GM12878 (cell line): ENCODE results near the gene ME2. TPM values are rescaled to one million over a fixed set of nuclear protein-coding genes. Genes with fewer than 3 reads are reported as not detected.

ENCODE experiments used
- ATAC-seq: fragments of 200-7000 bp; cut with Tn5 transposase; 3 replicates; pipeline ENCODE4 v1.9.1; 2020; ENCODE audit warnings: mild to moderate bottlenecking, moderate library complexity
- BruUV-seq: library from RNA; stranded (reverse); fragments of 400-500 nt; replicated peaks from 2 replicates; lab custom pipeline; 2021; lab: Mats Ljungman, UMichigan
- CTCF ChIA-PET: fragments of 300-600 bp; sonication (Branson Sonifier 250); formaldehyde crosslinking; extraction: SDS; loops from one replicate; lab custom pipeline; 2021; ENCODE audit warnings: inconsistent platforms; lab: Yijun Ruan, JAX
- POLR2A ChIA-PET: fragments of 350-600 bp; formaldehyde crosslinking; extraction: SDS; loops from one replicate; lab custom pipeline; 2021; ENCODE audit warnings: inconsistent platforms; lab: Charles Lee
- RAD21 ChIA-PET: fragments of 300-600 bp; sonication (Branson Sonifier 250); formaldehyde crosslinking; loops from one replicate; lab custom pipeline; 2023; ENCODE audit warnings: antibody characterized with exemption; ENCODE audit not compliant: unreplicated experiment; lab: Charles Lee
- SMC1A ChIA-PET: fragments of 300-600 bp; sonication (Branson Sonifier 250); formaldehyde crosslinking; loops from one replicate; lab custom pipeline; 2023; ENCODE audit not compliant: unreplicated experiment, uncharacterized antibody; lab: Charles Lee
- DNase-seq: peaks from one replicate; pipeline ENCODE4 v3.0.0-alpha.2; 2011; ENCODE audit warnings: low read depth, low spot score
- FAIRE-seq: peaks from 3 replicates; lab custom pipeline; 2011; peaks lifted over from hg19 to GRCh38; lab: Jason Lieb, UNC
- H2AFZ ChIP-seq: 2 replicates; pipeline ENCODE4 v1.6.0; 2011; ENCODE audit warnings: low read depth, low read length, control low read depth; ENCODE audit not compliant: control insufficient read depth
- H3K27ac ChIP-seq: 2 replicates; pipeline ENCODE4 v1.5.1; 2011; ENCODE audit warnings: control low read depth; ENCODE audit not compliant: control insufficient read depth, insufficient read depth
- H3K27me3 ChIP-seq, 2 experiments: replicated peaks in 1 of 2; 2 replicates each; pipeline versions ENCODE4 v1.6.0 to v1.6.1; 2011; ENCODE audit warnings: low read length in 1 of 2; ENCODE audit not compliant: control insufficient read depth in 2 of 2, insufficient read depth in 2 of 2
- H3K36me3 ChIP-seq, 2 experiments: 2 replicates each; pipeline ENCODE4 v1.5.1; 2011; ENCODE audit warnings: low read length in 1 of 2; ENCODE audit not compliant: control insufficient read depth in 2 of 2, insufficient read depth in 2 of 2
- H3K4me1 ChIP-seq: 2 replicates; pipeline ENCODE4 v1.6.1; 2011; ENCODE audit warnings: mild to moderate bottlenecking, low read length, moderate library complexity, mixed read lengths; ENCODE audit not compliant: control insufficient read depth, insufficient read depth
- H3K4me2 ChIP-seq: 2 replicates; pipeline ENCODE4 v1.6.0; 2011; ENCODE audit warnings: control low read depth; ENCODE audit not compliant: control insufficient read depth, insufficient read depth
- H3K4me3 ChIP-seq: fragments of 200-600 bp; sonication (generic); 2 replicates; pipeline ENCODE4 v1.5.1; 2016
- H3K79me2 ChIP-seq: 2 replicates; pipeline ENCODE4 v1.6.0; 2011; ENCODE audit warnings: low read length; ENCODE audit not compliant: control insufficient read depth, insufficient read depth
- H3K9ac ChIP-seq: 2 replicates; pipeline ENCODE4 v1.8.0; 2011; ENCODE audit warnings: low read length, control low read depth, mixed read lengths; ENCODE audit not compliant: control insufficient read depth, insufficient read depth
- H3K9me3 ChIP-seq: replicated peaks from 3 replicates; pipeline ENCODE4 v1.5.1; 2011; ENCODE audit warnings: mild to moderate bottlenecking, low read length; ENCODE audit not compliant: control insufficient read depth, insufficient read depth
- H4K20me1 ChIP-seq: 2 replicates; pipeline ENCODE4 v1.6.0; 2011; ENCODE audit not compliant: control insufficient read depth, insufficient read depth
- E4F1 ChIP-seq: fragments of 450-650 bp; IDR thresholded peaks from 2 replicates; pipeline ENCODE4 v1.6.1; 2018; ENCODE audit warnings: borderline replicate concordance, mild to moderate bottlenecking; ENCODE audit not compliant: partially characterized antibody
- IKZF1 ChIP-seq: fragments of 450-650 bp; conservative IDR thresholded peaks from 2 replicates; pipeline ENCODE4 v1.6.1; 2017; ENCODE audit warnings: antibody characterized with exemption, mild to moderate bottlenecking
- IRF4 ChIP-seq: IDR thresholded peaks from 2 replicates; pipeline ENCODE4 v1.6.1; 2011; ENCODE audit warnings: low read depth, low read length
- MLLT1 ChIP-seq: fragments of 450-650 bp; IDR thresholded peaks from 2 replicates; pipeline ENCODE4 v1.6.1; 2016; ENCODE audit warnings: mild to moderate bottlenecking
- MTA2 ChIP-seq: fragments of 450-650 bp; IDR thresholded peaks from 2 replicates; pipeline ENCODE4 v1.6.1; 2016; ENCODE audit warnings: low read depth, mild to moderate bottlenecking, moderate library complexity
- NBN ChIP-seq: fragments of 450-650 bp; IDR thresholded peaks from 2 replicates; pipeline ENCODE4 v1.6.1; 2016
- POLR2A ChIP-seq: IDR thresholded peaks from 2 replicates; pipeline ENCODE4 v1.6.1; 2011; ENCODE audit warnings: low read depth, mild to moderate bottlenecking, low read length
- SKIL ChIP-seq: fragments of 450-650 bp; IDR thresholded peaks from 2 replicates; pipeline ENCODE4 v1.6.1; 2017; ENCODE audit warnings: mild to moderate bottlenecking, low read depth, inconsistent platforms; ENCODE audit not compliant: poor library complexity, severe bottlenecking
- SMAD1 ChIP-seq: fragments of 450-650 bp; IDR thresholded peaks from 2 replicates; pipeline ENCODE4 v1.6.1; 2018; ENCODE audit warnings: mild to moderate bottlenecking, low read depth; ENCODE audit not compliant: partially characterized antibody
- YY1 ChIP-seq: IDR thresholded peaks from 2 replicates; pipeline ENCODE4 v1.6.1; 2011; ENCODE audit warnings: low read depth, mild to moderate bottlenecking, low read length
- ZBTB33 ChIP-seq: fragments of 450-650 bp; IDR thresholded peaks from 2 replicates; pipeline ENCODE4 v1.6.1; 2017; ENCODE audit warnings: mild to moderate bottlenecking
- ZNF384 ChIP-seq: IDR thresholded peaks from 2 replicates; pipeline ENCODE4 v1.6.1; 2012; ENCODE audit warnings: low read depth, mild to moderate bottlenecking, low read length, improper control_type of control experiment, borderline replicate concordance
- ZNF622 ChIP-seq: fragments of 450-650 bp; IDR thresholded peaks from 2 replicates; pipeline ENCODE4 v1.6.1; 2017; ENCODE audit warnings: mild to moderate bottlenecking, inconsistent platforms
- WGBS: methylation state at CpG from one replicate; pipeline ENCODE4 v1.1.6; 2016; ENCODE audit warnings: low lambda C conversion rate; ENCODE audit not compliant: insufficient replicate concordance, insufficient coverage; ENCODE audit errors: missing lambda C conversion rate; 5-methylcytosine and 5-hydroxymethylcytosine counted together
- in situ Hi-C: fragments of 300-500 bp; cut with MboI; formaldehyde crosslinking; loops from 9 replicates; pipeline ENCODE4 v1.14.3; 2018; ENCODE audit warnings: mixed read lengths
- intact Hi-C: fragments of 100-400 bp; cut with micrococcal nuclease; formaldehyde crosslinking; loops from one replicate; pipeline ENCODE4 v1.14.2; 2022; ENCODE audit not compliant: unreplicated experiment
- polyA plus RNA-seq, 11 experiments: library from polyadenylated mRNA; depleted of rRNA in 4 of 11; unstranded in 6 of 11; stranded (reverse) in 5 of 11; fragments of >200 nt; fragmentation: Nextera tagmentation in 4 of 11; fragmentation: Illumina TruSeq in 1 of 11; extraction: Ambion mirVana in 4 of 11; extraction: Trizol in 1 of 11; gene quantifications; 1 replicate in 1 of 11; 2 replicates in 10 of 11; pipeline versions ENCODE4 v1.2.1 to v1.2.3, GENCODE V29; 2011 to 2016; ENCODE audit warnings: inconsistent platforms in 2 of 11, missing spikeins in 2 of 11, low read depth in 1 of 11
- total RNA-seq, 4 experiments: library from RNA; depleted of rRNA in 3 of 4; stranded (reverse); fragments of >200 nt in 3 of 4; fragmentation: Illumina TruSeq in 1 of 4; extraction: Trizol in 1 of 4; gene quantifications; 2 replicates each; pipeline versions ENCODE4 v1.2.1 to v1.2.3, GENCODE V29; 2013 to 2021
- TF ChIP-seq, protein P1 (sequence below): fragments of 450-650 bp; IDR thresholded peaks from 2 replicates; pipeline ENCODE4 v1.6.1; 2017; ENCODE audit warnings: low read depth, mild to moderate bottlenecking, moderate library complexity

ME2 gene
- total and polyA plus RNA-seq, 10 of the 15 experiments (the other 5 are each of a cell fraction or from before 2014, with no cell fraction given): 41.3 to 155 (median 133) TPM

- FAIRE-seq: peak; percentile 44
- SMC1A ChIA-PET: interaction anchor here (0.6 to 1.2 kb wide), 4 partner anchors 50 to 809 kb away, joined by 3 to 4 read pairs (median 3); no protein-coding TSS in a partner anchor
- H3K9ac ChIP-seq: no peak overlapping the region
- POLR2A ChIA-PET: interaction anchor here (0.7 to 3.4 kb wide), 3 partner anchors 48 to 478 kb away, joined by 3 to 10 read pairs (median 4); partner anchors contain the start of gene ME2
- H3K4me3 ChIP-seq: no peak overlapping the region
- 57% methylated on average over 5 of the region's 5 CpGs for WGBS
- H4K20me1 ChIP-seq: no peaks in the 10 kb centered on the region
- H3K79me2 ChIP-seq: no peaks in the 10 kb centered on the region
- H3K27ac ChIP-seq: peak overlapping the region; percentile 40; the same call in 1 of the 2 replicates
- 0 out of 2 replicates have a peak overlapping the region, but pooled peaks have one; percentile 26 for H3K4me2 ChIP-seq
- intact Hi-C loops (no loop called here), in situ Hi-C loops (no loop called here)
- RAD21 ChIA-PET: interaction anchor here (0.6 kb wide), 1 partner anchor 197 kb away, joined by 3 read pairs; no protein-coding TSS in a partner anchor
- H3K9me3 ChIP-seq: no peaks in the 10 kb centered on the region; the same call in 2 of the 3 replicates
- H3K4me1 ChIP-seq: peaks cover 21% of the 10 kb centered on the region
- ATAC-seq: peak; percentile 89
- H3K36me3 ChIP-seq: no peaks in the 10 kb centered on the region
- CTCF ChIA-PET: interaction anchor here (0.6 to 4.2 kb wide), 4 partner anchors 11 to 353 kb away, joined by 3 to 31 read pairs (median 4); partner anchors contain the start of gene MRO
- no TSS peak for BruUV-seq
- no peaks in the 10 kb centered on the region for H3K27me3 ChIP-seq
- H2AFZ ChIP-seq: peak overlapping the region; percentile 29; the same call in 1 of the 2 replicates
- no peak for DNase-seq
- TF ChIP-seq IRF4: 0 out of 2 replicates have a peak, but pooled peaks have one; percentile 23
- peak; percentile 74; the same call in 1 of the 2 replicates for TF ChIP-seq MLLT1
- TF ChIP-seq ZNF622: no peak
- TF ChIP-seq ZBTB33: no peak
- no peak for TF ChIP-seq IKZF1
- 0 out of 2 replicates have a peak, but pooled peaks have one; percentile 25 for TF ChIP-seq POLR2A
- TF ChIP-seq E4F1: no peak
- TF ChIP-seq SKIL: peak; percentile 24
- TF ChIP-seq ZNF384: peak; percentile 17; the same call in 1 of the 2 replicates
- TF ChIP-seq SMAD1: no peak
- TF ChIP-seq MTA2: no peak
- TF ChIP-seq, protein P1, sequence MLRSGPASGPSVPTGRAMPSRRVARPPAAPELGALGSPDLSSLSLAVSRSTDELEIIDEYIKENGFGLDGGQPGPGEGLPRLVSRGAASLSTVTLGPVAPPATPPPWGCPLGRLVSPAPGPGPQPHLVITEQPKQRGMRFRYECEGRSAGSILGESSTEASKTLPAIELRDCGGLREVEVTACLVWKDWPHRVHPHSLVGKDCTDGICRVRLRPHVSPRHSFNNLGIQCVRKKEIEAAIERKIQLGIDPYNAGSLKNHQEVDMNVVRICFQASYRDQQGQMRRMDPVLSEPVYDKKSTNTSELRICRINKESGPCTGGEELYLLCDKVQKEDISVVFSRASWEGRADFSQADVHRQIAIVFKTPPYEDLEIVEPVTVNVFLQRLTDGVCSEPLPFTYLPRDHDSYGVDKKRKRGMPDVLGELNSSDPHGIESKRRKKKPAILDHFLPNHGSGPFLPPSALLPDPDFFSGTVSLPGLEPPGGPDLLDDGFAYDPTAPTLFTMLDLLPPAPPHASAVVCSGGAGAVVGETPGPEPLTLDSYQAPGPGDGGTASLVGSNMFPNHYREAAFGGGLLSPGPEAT: 0 out of 2 replicates have a peak, but pooled peaks have one; percentile 30
- 0 out of 2 replicates have a peak, but pooled peaks have one; percentile 47 for TF ChIP-seq NBN
- peak; percentile 50; the same call in 1 of the 2 replicates for TF ChIP-seq YY1
Measured at GRCh38 chr18:50830544-50830943, 48.4 kb upstream of the ME2 start.
